Gastrocnemius medialis (tissue), 4 donors: ENCODE measurements around the gene ZBTB43.

Experiments used
- CTCF ChIP-seq, 5 experiments: fragments of 450-650 bp in 3 of 5; fragments of 200-600 bp in 2 of 5; sonication (generic) in 2 of 5; IDR thresholded peaks in 4 of 5; conservative IDR thresholded peaks in 1 of 5; 1 replicate in 4 of 5; 2 replicates in 1 of 5; pipeline ENCODE4 v1.5.1; 2016 to 2019; ENCODE audit warnings: antibody characterized with exemption in 5 of 5, mild to moderate bottlenecking in 3 of 5, moderate library complexity in 3 of 5
- POLR2A ChIP-seq, 2 donors: fragments of 450-650 bp; IDR thresholded peaks; one replicate each; pipeline ENCODE4 v1.6.1; 2017; ENCODE audit warnings: antibody characterized with exemption in 2 of 2, mild to moderate bottlenecking in 2 of 2, moderate library complexity in 2 of 2

GRCh38 chr9:126829035-126829434, 24.2 kb downstream of the ZBTB43 start:
- no peak for TF ChIP-seq CTCF (IDR thresholded peaks at IDR 0.05 in 4 of 5, conservative IDR thresholded peaks at IDR 0.05 in 1 of 5)
- no peak for TF ChIP-seq POLR2A (IDR thresholded peaks at IDR 0.05)
